Measurements from ENCODE around the gene FOXM1.

FOXM1 gene

GRCh38 chr12:2854669-2855453 lies 22.1 kb downstream of the FOXM1 start:
- TF ChIP-seq, protein P1, sequence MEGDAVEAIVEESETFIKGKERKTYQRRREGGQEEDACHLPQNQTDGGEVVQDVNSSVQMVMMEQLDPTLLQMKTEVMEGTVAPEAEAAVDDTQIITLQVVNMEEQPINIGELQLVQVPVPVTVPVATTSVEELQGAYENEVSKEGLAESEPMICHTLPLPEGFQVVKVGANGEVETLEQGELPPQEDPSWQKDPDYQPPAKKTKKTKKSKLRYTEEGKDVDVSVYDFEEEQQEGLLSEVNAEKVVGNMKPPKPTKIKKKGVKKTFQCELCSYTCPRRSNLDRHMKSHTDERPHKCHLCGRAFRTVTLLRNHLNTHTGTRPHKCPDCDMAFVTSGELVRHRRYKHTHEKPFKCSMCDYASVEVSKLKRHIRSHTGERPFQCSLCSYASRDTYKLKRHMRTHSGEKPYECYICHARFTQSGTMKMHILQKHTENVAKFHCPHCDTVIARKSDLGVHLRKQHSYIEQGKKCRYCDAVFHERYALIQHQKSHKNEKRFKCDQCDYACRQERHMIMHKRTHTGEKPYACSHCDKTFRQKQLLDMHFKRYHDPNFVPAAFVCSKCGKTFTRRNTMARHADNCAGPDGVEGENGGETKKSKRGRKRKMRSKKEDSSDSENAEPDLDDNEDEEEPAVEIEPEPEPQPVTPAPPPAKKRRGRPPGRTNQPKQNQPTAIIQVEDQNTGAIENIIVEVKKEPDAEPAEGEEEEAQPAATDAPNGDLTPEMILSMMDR (conservative IDR thresholded peaks at IDR 0.05; ENCODE audit: low read depth, low read length) = no peak
- no peak overlapping the region for H3K4me3 ChIP-seq (ENCODE audit: low read depth, low read length)
- DNase-seq (ENCODE audit: low read depth) = no peak

DNA sequence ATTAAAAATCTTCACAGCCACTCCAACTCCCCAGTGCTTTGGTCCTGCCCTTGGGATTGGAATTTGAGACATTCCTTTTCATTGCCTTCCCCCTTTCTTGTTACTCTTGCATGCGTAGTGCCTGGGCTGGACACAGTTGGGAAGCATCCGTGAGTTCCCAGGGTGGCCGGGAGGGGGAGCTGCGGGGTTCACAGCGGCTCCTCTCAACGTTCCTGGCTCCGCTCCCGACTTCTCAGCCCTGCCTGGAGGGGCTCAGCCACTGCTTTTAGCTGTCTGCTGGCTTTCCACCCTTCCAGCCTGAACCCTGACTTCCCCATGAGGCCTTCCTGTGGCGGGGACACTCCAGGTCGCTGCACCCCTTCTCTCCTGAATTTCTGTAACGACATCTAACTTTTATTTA lies 23.3 kb downstream of the FOXM1 start:
- TF ChIP-seq, protein P1 (conservative IDR thresholded peaks at IDR 0.05; ENCODE audit: low read depth, low read length) = peak; percentile 94
- DNase-seq (ENCODE audit: low read depth) = peak; percentile 86
- H3K4me3 ChIP-seq (ENCODE audit: low read depth, low read length) = peak overlapping the region; percentile 28

GRCh38 chr12:2851931-2852330 lies 25.0 kb downstream of the FOXM1 start:
- no peak overlapping the region for H3K4me3 ChIP-seq (ENCODE audit: low read depth, low read length)
- DNase-seq (ENCODE audit: low read depth) = no peak
- TF ChIP-seq, protein P1 (conservative IDR thresholded peaks at IDR 0.05; ENCODE audit: low read depth, low read length) = no peak

- DNase-seq (ENCODE audit: low read depth) = peak; percentile 85
- TF ChIP-seq, protein P1 (conservative IDR thresholded peaks at IDR 0.05; ENCODE audit: low read depth, low read length) = no peak
- no peak overlapping the region for H3K4me3 ChIP-seq (ENCODE audit: low read depth, low read length)
These were observed 31.7 kb downstream of the FOXM1 start for GRCh38 chr12:2845280-2845679.

DNA sequence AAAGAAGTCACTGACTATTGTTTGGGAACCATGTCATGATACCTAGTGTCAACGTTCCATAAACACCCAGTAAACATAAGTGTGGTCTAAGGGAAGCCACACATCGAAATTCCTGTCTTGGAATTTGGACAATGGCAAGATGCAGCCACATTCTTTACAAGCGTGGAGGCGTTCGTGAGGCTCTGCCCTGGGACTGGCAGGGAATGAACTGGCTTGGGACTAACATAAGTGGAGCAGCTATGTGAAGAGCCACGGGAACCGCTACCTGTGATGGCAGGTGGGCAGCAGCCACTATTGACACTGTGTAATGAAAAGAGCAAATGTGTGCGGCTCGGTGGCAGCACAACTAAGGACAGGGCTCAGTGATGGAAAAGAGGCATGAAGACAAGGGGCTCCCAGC lies 32.2 kb downstream of the FOXM1 start:
- no peak overlapping the region for H3K4me3 ChIP-seq (ENCODE audit: low read depth, low read length)
- no peak for DNase-seq (ENCODE audit: low read depth)
- TF ChIP-seq, protein P1 (conservative IDR thresholded peaks at IDR 0.05; ENCODE audit: low read depth, low read length) = no peak

DNA sequence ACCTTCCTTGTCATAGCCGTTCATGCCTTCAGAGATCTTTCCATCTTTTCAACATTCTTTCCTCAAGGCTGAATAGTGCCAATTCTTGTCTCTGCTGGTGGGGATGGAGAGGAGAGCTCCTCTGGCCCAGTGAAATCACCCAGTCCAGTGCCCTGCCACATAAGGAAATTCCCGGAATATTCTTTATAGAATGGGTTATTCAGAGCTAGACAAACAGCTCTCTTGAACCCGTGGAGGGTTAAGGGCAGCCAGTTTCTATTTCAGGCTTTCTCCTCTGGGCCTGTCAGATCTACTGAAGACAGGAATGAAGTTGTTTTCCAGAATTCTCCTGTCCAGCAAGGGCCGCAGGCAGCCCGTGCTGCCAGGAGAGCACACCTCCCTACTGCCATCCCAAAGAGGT lies 34.0 kb downstream of the FOXM1 start:
- no peak for DNase-seq (ENCODE audit: low read depth)
- TF ChIP-seq, protein P1 (conservative IDR thresholded peaks at IDR 0.05; ENCODE audit: low read depth, low read length) = no peak
- H3K4me3 ChIP-seq (ENCODE audit: low read depth, low read length) = no peak overlapping the region

- no peak for DNase-seq (ENCODE audit: low read depth)
- H3K4me3 ChIP-seq (ENCODE audit: low read depth, low read length) = no peak overlapping the region
- TF ChIP-seq, protein P1 (conservative IDR thresholded peaks at IDR 0.05; ENCODE audit: low read depth, low read length) = no peak
These were observed 35.8 kb downstream of the FOXM1 start for GRCh38 chr12:2841056-2841650.
